ENCODE data around the gene RPLP1.

- no peak for TF ChIP-seq CTCF (optimal IDR thresholded peaks at IDR 0.05 in 1 of 3, IDR thresholded peaks at IDR 0.05 in 1 of 3, conservative IDR thresholded peaks at IDR 0.05 in 1 of 3; ENCODE audit: extremely low read depth in 1 of 3, insufficient read depth in 2 of 3, low read length in 3 of 3)
- TF ChIP-seq EZH2 (IDR thresholded peaks at IDR 0.05; ENCODE audit: low read length): no peak
These were observed 37.9 kb upstream of the RPLP1 start for GRCh38 chr15:69414701-69415167.
